ENCODE measurements around the gene FH.
A peak's percentile ranks its signal among the peaks of the same experiment; 100 is the strongest.

Gene FH

GRCh38 chr1:241519308-241520079 is at the start of gene FH:
FH (minus strand) TSS chr1:241519755; CDS start chr1:241519722, 33 bp downstream.
- peak; percentile 91 for DNase-seq (ENCODE audit: low spot score)
- TF ChIP-seq, protein P1, sequence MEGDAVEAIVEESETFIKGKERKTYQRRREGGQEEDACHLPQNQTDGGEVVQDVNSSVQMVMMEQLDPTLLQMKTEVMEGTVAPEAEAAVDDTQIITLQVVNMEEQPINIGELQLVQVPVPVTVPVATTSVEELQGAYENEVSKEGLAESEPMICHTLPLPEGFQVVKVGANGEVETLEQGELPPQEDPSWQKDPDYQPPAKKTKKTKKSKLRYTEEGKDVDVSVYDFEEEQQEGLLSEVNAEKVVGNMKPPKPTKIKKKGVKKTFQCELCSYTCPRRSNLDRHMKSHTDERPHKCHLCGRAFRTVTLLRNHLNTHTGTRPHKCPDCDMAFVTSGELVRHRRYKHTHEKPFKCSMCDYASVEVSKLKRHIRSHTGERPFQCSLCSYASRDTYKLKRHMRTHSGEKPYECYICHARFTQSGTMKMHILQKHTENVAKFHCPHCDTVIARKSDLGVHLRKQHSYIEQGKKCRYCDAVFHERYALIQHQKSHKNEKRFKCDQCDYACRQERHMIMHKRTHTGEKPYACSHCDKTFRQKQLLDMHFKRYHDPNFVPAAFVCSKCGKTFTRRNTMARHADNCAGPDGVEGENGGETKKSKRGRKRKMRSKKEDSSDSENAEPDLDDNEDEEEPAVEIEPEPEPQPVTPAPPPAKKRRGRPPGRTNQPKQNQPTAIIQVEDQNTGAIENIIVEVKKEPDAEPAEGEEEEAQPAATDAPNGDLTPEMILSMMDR (IDR thresholded peaks at IDR 0.05; ENCODE audit: extremely low read depth, missing control alignments): no peak

- TF ChIP-seq, protein P1 (IDR thresholded peaks at IDR 0.05; ENCODE audit: extremely low read depth, missing control alignments): no peak
- DNase-seq (ENCODE audit: low spot score): no peak
These were observed 41.3 kb upstream of the FH start for GRCh38 chr1:241560849-241561187.

DNA sequence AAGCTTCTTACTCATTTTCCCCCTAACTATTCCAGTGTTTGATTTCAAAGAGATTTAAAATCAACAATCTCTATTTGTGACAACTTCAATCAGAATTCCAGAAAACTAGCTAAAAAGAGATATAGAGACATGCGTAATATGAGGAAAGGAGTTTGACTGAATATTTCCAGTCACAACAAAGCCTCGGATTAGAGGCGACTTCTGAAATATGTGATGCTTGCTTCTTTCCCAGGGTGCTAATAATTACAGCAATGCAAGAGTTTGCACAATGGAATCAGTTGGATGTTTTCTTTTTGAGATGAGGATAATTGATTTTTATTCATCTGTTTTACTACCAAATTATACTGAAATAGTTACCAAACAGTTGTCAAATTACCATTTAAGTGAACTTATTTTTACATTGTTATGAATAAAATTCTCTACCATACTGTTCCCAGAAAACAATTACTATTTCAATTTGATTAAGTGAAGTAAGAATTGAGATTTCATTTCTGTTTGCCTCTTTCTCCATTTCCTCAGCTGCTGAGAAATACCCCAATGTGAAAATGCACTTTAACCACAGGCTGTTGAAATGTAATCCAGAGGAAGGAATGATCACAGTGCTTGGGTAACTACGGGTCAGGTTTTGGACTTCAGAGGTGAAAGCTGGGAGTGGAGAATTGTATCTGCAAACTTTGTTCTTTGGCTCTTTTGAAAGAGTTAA is 40.7 kb upstream of the FH start:
- TF ChIP-seq, protein P1 (IDR thresholded peaks at IDR 0.05; ENCODE audit: extremely low read depth, missing control alignments): no peak
- DNase-seq (ENCODE audit: low spot score): no peak

GRCh38 chr1:241557551-241558193 is 38.1 kb upstream of the FH start:
- no peak for DNase-seq (ENCODE audit: low spot score)

GRCh38 chr1:241557031-241557430 is 37.5 kb upstream of the FH start:
- TF ChIP-seq, protein P1 (IDR thresholded peaks at IDR 0.05; ENCODE audit: extremely low read depth, missing control alignments): no peak
- no peak for DNase-seq (ENCODE audit: low spot score)

More at GRCh38 chr1:241557551-241558193, 38.1 kb upstream of the FH start:
- TF ChIP-seq, protein P1 (IDR thresholded peaks at IDR 0.05; ENCODE audit: extremely low read depth, missing control alignments): no peak

- DNase-seq (ENCODE audit: low spot score): no peak
- TF ChIP-seq, protein P1 (IDR thresholded peaks at IDR 0.05; ENCODE audit: extremely low read depth, missing control alignments): no peak
These were observed 36.0 kb upstream of the FH start for GRCh38 chr1:241555526-241555925.
